ENCODE results near the gene SNAP23. TPM values are rescaled to one million over a fixed set of nuclear protein-coding genes. Genes with fewer than 3 reads are reported as not detected.

The SNAP23 gene
- total RNA-seq, 1 donor from 2014 or later: 57.4 TPM

GRCh38 chr15:42465520-42466259, 29.7 kb upstream of the SNAP23 start:
- H3K27me3 Mint-ChIP-seq: no peaks in the 10 kb centered on the region
- TF ChIP-seq, protein P1, sequence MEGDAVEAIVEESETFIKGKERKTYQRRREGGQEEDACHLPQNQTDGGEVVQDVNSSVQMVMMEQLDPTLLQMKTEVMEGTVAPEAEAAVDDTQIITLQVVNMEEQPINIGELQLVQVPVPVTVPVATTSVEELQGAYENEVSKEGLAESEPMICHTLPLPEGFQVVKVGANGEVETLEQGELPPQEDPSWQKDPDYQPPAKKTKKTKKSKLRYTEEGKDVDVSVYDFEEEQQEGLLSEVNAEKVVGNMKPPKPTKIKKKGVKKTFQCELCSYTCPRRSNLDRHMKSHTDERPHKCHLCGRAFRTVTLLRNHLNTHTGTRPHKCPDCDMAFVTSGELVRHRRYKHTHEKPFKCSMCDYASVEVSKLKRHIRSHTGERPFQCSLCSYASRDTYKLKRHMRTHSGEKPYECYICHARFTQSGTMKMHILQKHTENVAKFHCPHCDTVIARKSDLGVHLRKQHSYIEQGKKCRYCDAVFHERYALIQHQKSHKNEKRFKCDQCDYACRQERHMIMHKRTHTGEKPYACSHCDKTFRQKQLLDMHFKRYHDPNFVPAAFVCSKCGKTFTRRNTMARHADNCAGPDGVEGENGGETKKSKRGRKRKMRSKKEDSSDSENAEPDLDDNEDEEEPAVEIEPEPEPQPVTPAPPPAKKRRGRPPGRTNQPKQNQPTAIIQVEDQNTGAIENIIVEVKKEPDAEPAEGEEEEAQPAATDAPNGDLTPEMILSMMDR (IDR thresholded peaks at IDR 0.05; ENCODE audit: unreplicated experiment): no peak
- no peak overlapping the region for H3K4me3 Mint-ChIP-seq (ENCODE audit: low read depth)
- DNase-seq (ENCODE audit: low spot score, unreplicated experiment): no peak
- no peaks in the 10 kb centered on the region for H3K4me1 Mint-ChIP-seq (ENCODE audit: low read depth)
- H3K36me3 Mint-ChIP-seq (ENCODE audit: insufficient read depth): peaks cover 5% of the 10 kb centered on the region
- H3K27ac Mint-ChIP-seq: no peak overlapping the region
- H3K9me3 Mint-ChIP-seq (ENCODE audit: low read depth): no peaks in the 10 kb centered on the region

DNA sequence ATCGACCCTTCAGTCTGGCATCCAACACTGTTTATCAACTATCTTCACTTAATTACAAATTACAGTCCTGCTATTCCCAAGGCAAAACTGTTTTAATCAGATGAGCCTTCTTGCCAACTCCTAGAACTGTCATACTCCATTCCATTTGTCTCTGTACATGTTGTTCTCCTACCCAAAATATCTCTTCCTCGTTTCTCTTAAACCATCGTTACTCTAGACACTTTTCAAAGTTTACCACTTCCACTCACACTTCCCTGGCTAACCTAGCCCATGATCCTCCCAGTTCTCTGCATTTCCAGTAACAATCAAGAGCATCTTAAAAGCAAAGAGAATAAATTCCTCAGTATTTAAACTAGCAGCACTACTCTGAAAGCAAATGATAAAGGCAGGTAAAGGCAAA, 24.4 kb upstream of the SNAP23 start:
- Mint-ChIP-seq H3K27ac (no peak overlapping the region), H3K9me3 (ENCODE audit: low read depth) (no peaks in the 10 kb centered on the region), H3K27me3 (no peaks in the 10 kb centered on the region), H3K4me1 (ENCODE audit: low read depth) (no peaks in the 10 kb centered on the region), H3K36me3 (ENCODE audit: insufficient read depth) (peaks cover 2% of the 10 kb centered on the region), H3K4me3 (ENCODE audit: low read depth) (no peak overlapping the region)
- TF ChIP-seq, protein P1 (IDR thresholded peaks at IDR 0.05; ENCODE audit: unreplicated experiment): no peak
- no peak for DNase-seq (ENCODE audit: low spot score, unreplicated experiment)

DNA sequence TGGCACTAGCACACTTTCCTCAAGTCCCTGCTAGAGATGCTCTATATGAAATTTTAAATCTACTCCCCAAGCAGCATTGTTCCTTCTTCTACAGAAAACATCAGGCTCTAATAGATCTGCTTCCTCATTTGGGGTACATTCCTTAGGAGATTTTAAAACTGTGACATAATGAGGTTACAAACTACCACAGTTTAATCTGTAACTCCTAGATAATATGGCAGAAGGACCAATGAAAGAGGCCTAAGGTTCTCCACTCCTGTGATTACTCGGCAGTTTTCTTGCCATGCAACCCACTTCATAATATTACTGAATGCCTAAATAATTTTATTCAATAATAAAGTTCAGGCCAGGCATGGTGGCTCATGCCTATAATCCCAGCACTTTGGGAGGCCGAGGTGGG, 20.6 kb upstream of the SNAP23 start:
- no peaks in the 10 kb centered on the region for H3K27me3 Mint-ChIP-seq
- H3K4me1 Mint-ChIP-seq (ENCODE audit: low read depth): no peaks in the 10 kb centered on the region
- no peaks in the 10 kb centered on the region for H3K9me3 Mint-ChIP-seq (ENCODE audit: low read depth)
- TF ChIP-seq, protein P1 (IDR thresholded peaks at IDR 0.05; ENCODE audit: unreplicated experiment): no peak
- no peak for DNase-seq (ENCODE audit: low spot score, unreplicated experiment)
- H3K4me3 Mint-ChIP-seq (ENCODE audit: low read depth): no peak overlapping the region
- no peaks in the 10 kb centered on the region for H3K36me3 Mint-ChIP-seq (ENCODE audit: insufficient read depth)
- no peak overlapping the region for H3K27ac Mint-ChIP-seq

DNA sequence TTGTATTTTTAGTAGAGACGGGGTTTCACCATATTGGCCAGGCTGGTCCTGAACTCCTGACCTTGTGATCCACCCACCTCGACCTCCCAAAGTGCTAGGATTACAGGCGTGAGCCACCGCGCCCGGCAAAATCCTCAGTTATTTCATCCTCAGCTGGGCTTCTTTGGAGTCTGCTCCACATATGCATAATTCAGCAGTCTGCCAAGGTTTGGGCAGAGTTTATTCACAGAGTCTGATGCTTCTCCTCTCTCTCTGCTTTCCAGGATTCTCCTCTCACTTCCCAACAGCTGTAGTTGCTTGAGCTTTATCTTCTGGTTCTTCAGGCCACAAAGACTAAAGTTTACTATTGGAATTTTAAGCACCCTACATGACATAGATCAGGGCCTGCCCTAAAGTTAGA, 12.7 kb upstream of the SNAP23 start:
- H3K36me3 Mint-ChIP-seq (ENCODE audit: insufficient read depth): peaks cover 2% of the 10 kb centered on the region
- H3K27me3 Mint-ChIP-seq: no peaks in the 10 kb centered on the region
- H3K9me3 Mint-ChIP-seq (ENCODE audit: low read depth): no peaks in the 10 kb centered on the region
- peak overlapping the region; percentile 27 for H3K27ac Mint-ChIP-seq
- TF ChIP-seq, protein P1 (IDR thresholded peaks at IDR 0.05; ENCODE audit: unreplicated experiment): no peak
- no peak for DNase-seq (ENCODE audit: low spot score, unreplicated experiment)
- H3K4me1 Mint-ChIP-seq (ENCODE audit: low read depth): no peaks in the 10 kb centered on the region
- no peak overlapping the region for H3K4me3 Mint-ChIP-seq (ENCODE audit: low read depth)

GRCh38 chr15:42483677-42484076, 11.8 kb upstream of the SNAP23 start:
- H3K27me3 Mint-ChIP-seq: no peaks in the 10 kb centered on the region
- DNase-seq (ENCODE audit: low spot score, unreplicated experiment): no peak
- H3K9me3 Mint-ChIP-seq (ENCODE audit: low read depth): no peaks in the 10 kb centered on the region
- no peaks in the 10 kb centered on the region for H3K4me1 Mint-ChIP-seq (ENCODE audit: low read depth)
- no peak overlapping the region for H3K27ac Mint-ChIP-seq
- TF ChIP-seq, protein P1 (IDR thresholded peaks at IDR 0.05; ENCODE audit: unreplicated experiment): no peak
- H3K36me3 Mint-ChIP-seq (ENCODE audit: insufficient read depth): peaks cover 2% of the 10 kb centered on the region
- no peak overlapping the region for H3K4me3 Mint-ChIP-seq (ENCODE audit: low read depth)
